ENCODE results near the gene CAPN1. TPM values are rescaled to one million over a fixed set of nuclear protein-coding genes. Genes with fewer than 3 reads are reported as not detected.

The CAPN1 gene
- total RNA-seq, 1 experiment from 2014 or later, result 96.5 TPM

DNA sequence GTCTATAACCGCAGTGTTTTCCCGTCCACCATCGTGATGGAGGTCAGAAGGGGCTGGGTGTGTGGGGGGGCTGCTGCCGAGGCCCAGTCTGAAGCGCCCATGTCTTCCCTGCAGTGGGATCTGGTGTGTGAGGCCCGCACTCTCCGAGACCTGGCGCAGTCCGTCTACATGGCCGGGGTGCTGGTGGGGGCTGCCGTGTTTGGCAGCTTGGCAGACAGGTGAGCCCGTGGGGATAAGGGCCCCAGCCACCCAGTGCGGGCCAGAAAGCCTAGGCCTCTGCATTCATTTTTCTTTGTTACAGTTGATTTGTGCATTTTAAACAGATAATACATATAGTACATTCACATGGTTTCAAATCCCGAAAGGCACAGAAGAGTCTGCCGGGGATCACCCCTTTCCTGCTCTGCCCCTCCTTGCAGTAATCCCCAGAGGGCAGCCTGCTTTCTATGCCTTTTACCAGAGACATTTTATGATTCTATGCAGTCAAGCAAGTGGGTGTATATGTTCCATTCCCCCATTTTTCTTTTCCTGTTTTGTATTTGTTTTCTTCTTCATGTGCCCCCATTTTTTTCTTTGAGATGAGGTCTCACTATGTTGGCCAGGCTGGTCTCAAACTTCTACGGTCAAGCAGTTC is 32.6 kb downstream of the CAPN1 start:
- peak overlapping the region; percentile 55 for H3K4me3 ChIP-seq (ENCODE audit: low read length)

DNA sequence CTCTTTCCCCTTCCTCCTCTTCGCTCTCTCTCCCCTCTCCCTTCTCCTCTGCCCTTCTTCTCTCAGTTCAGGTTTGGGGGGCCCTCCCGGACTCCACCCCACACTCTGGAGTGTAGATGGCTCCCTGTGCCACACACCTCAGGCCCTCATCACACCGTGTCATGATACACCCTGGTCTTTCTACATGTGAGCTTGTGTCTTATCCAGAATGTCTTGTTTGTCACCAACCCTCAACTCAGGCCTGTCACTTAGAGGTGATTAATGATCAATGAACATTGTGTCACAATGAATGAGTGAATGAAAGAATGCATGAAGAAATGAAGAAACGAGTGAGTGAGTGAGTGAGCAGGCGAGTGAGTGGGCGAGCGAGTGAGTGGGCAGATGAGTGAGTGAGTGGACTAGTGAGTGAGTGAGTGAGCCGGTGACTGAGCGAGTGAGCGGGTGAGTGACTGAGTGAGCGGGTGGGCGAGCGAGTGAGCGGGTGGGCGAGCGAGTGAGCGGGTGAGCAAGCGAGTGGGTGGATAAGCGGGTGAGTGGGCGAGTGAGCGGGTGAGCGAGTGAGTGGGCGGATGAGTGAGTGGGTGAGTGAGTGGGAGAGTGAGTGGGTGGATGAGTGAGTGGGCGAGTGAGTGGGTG is 33.8 kb downstream of the CAPN1 start:
- no peak overlapping the region for H3K9ac ChIP-seq (ENCODE audit: low read length)
- peaks cover 44% of the 10 kb centered on the region for H3K4me1 ChIP-seq (ENCODE audit: low read length)
- H3K9me3 ChIP-seq (ENCODE audit: low read length), result no peaks in the 10 kb centered on the region
- peak overlapping the region; percentile 37; the same call in 1 of the 2 replicates for H3K27ac ChIP-seq (ENCODE audit: low read length)
- no peaks in the 10 kb centered on the region for H3K27me3 ChIP-seq (ENCODE audit: low read length)
- no peak overlapping the region for H2AFZ ChIP-seq (ENCODE audit: low read length)
- no peak overlapping the region for H3K4me3 ChIP-seq (ENCODE audit: low read length)
- H3K9me2 ChIP-seq (replicated peaks; ENCODE audit: insufficient read depth, low read length), result no peaks in the 10 kb centered on the region
- H4K20me1 ChIP-seq (ENCODE audit: insufficient read depth, low read depth, low read length), result no peaks in the 10 kb centered on the region
- DNase-seq, result peak; percentile 45
- H3K4me2 ChIP-seq (ENCODE audit: low read depth, low read length, poor library complexity, severe bottlenecking), result no peak overlapping the region
- no peaks in the 10 kb centered on the region for H3K79me2 ChIP-seq (ENCODE audit: low read length)
- no peaks in the 10 kb centered on the region for H3K36me3 ChIP-seq (ENCODE audit: insufficient read depth, low read length)

More for the DNA sequence above, 32.6 kb downstream of the CAPN1 start:
- no peaks in the 10 kb centered on the region for H4K20me1 ChIP-seq (ENCODE audit: insufficient read depth, low read depth, low read length)
- H3K9me2 ChIP-seq (replicated peaks; ENCODE audit: insufficient read depth, low read length), result no peaks in the 10 kb centered on the region
- peak overlapping the region; percentile 94 for H3K27ac ChIP-seq (ENCODE audit: low read length)
- peak overlapping the region; percentile 67 for H3K4me2 ChIP-seq (ENCODE audit: low read depth, low read length, poor library complexity, severe bottlenecking)
- DNase-seq, result peak; percentile 41
- H3K79me2 ChIP-seq (ENCODE audit: low read length), result no peaks in the 10 kb centered on the region
- peaks cover 44% of the 10 kb centered on the region for H3K4me1 ChIP-seq (ENCODE audit: low read length)
- H3K27me3 ChIP-seq (ENCODE audit: low read length), result no peaks in the 10 kb centered on the region
- H3K9me3 ChIP-seq (ENCODE audit: low read length), result no peaks in the 10 kb centered on the region
- H3K36me3 ChIP-seq (ENCODE audit: insufficient read depth, low read length), result no peaks in the 10 kb centered on the region
- no peak overlapping the region for H2AFZ ChIP-seq (ENCODE audit: low read length)
- H3K9ac ChIP-seq (ENCODE audit: low read length), result peak overlapping the region; percentile 70

DNA sequence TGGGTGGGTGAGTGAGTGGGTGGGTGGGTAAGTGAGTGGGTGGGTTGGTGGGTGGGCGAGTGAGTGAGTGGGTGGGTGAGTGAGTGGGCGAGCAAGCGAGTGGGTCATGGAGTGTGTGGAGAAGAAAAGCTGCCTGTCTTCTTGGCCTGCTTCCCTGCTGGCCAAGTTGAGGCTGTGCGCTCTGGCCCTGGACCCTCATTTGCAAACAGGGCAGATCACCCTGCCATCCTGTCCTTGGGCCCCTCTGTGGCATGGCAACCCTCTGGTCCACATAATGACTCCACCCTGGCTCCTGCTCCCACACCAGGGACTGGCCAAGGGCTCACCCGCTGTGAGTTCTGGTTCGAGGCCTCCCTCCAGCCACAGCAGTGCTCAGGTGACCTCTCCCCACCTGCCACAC is 35.1 kb downstream of the CAPN1 start:
- Histone ChIP-seq H3K79me2 (ENCODE audit: low read length) (no peaks in the 10 kb centered on the region), H2AFZ (ENCODE audit: low read length) (no peak overlapping the region), H3K36me3 (ENCODE audit: insufficient read depth, low read length) (no peaks in the 10 kb centered on the region), H3K27me3 (ENCODE audit: low read length) (no peaks in the 10 kb centered on the region), H4K20me1 (ENCODE audit: insufficient read depth, low read depth, low read length) (no peaks in the 10 kb centered on the region), H3K4me1 (ENCODE audit: low read length) (peaks cover 37% of the 10 kb centered on the region), H3K4me2 (ENCODE audit: low read depth, low read length, poor library complexity, severe bottlenecking) (no peak overlapping the region), H3K27ac (ENCODE audit: low read length) (no peak overlapping the region), H3K9ac (ENCODE audit: low read length) (no peak overlapping the region), H3K9me3 (ENCODE audit: low read length) (no peaks in the 10 kb centered on the region), H3K9me2 (replicated peaks; ENCODE audit: insufficient read depth, low read length) (no peaks in the 10 kb centered on the region), H3K4me3 (ENCODE audit: low read length) (no peak overlapping the region)
- peak; percentile 38 for DNase-seq

DNA sequence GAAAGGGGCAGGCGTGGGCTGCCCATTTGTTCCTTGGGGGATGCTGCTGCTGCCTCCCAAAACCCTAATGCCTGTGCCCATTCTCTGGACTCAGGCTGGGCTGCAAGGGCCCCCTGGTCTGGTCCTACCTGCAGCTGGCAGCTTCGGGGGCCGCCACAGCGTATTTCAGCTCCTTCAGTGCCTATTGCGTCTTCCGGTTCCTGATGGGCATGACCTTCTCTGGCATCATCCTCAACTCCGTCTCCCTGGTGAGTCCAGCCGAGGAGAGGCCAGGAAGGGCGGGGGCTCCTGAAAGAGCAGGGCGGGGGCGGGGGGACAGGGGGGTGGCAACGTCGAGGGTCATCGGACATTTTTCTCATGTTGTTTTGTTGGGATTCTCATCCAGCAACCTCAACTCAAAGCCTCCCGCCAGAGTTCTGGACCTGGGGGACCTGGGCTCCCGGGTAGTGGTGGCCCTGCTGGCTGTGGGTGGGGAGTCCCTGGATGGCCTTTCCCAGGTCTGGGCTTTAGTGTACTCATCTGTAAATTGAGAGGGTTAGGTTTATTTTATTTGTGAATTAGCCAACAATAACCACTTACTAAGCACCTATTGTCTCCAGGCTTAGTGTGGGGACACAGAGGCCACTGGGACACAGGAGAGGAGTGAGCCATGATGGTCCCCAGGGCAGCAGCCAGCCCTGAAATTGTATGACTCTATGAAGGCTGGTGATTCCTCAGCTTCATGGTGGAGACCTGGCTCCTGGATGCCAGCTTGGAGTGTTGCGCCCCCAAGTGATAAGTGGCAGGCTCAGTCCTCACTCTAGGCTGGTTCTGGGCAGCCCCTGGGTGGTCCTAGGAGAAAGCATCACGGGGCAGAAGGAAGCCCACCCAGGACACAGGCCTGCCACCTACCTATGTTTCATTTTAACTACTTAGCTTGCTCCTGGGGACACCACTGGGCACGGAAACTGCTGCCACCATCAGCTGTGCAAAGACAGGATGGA is 36.0 kb downstream of the CAPN1 start:
- Histone ChIP-seq H3K79me2 (ENCODE audit: low read length) (no peaks in the 10 kb centered on the region), H3K27me3 (ENCODE audit: low read length) (no peaks in the 10 kb centered on the region), H3K4me2 (ENCODE audit: low read depth, low read length, poor library complexity, severe bottlenecking) (no peak overlapping the region), H3K9ac (ENCODE audit: low read length) (no peak overlapping the region), H3K9me3 (ENCODE audit: low read length) (no peaks in the 10 kb centered on the region), H3K36me3 (ENCODE audit: insufficient read depth, low read length) (no peaks in the 10 kb centered on the region), H3K4me1 (ENCODE audit: low read length) (peaks cover 28% of the 10 kb centered on the region), H2AFZ (ENCODE audit: low read length) (no peak overlapping the region), H3K4me3 (ENCODE audit: low read length) (no peak overlapping the region), H3K27ac (ENCODE audit: low read length) (no peak overlapping the region), H4K20me1 (ENCODE audit: insufficient read depth, low read depth, low read length) (no peaks in the 10 kb centered on the region), H3K9me2 (replicated peaks; ENCODE audit: insufficient read depth, low read length) (no peaks in the 10 kb centered on the region)
- no peak for DNase-seq

DNA sequence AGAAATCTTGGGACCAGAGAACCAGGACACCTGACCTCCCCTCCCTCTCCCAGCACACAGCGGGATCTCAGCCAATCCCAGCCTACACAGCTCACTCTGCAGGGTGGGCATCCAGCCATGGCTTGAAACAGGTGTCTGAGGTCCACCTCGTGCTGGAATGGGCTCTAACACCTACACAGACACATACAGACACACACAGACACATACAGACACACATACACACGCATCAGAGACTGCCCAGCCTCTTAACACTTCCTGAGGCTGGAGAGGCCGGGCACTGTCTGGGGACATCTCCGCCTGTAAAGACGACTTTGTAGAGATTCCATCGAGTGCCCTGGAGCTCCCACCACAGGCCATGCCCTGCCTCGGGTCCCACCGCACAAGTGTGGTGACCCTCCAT is 36.7 kb downstream of the CAPN1 start:
- Histone ChIP-seq H3K9ac (ENCODE audit: low read length) (no peak overlapping the region), H3K27me3 (ENCODE audit: low read length) (no peaks in the 10 kb centered on the region), H3K9me3 (ENCODE audit: low read length) (no peaks in the 10 kb centered on the region), H4K20me1 (ENCODE audit: insufficient read depth, low read depth, low read length) (no peaks in the 10 kb centered on the region), H3K36me3 (ENCODE audit: insufficient read depth, low read length) (no peaks in the 10 kb centered on the region), H3K79me2 (ENCODE audit: low read length) (no peaks in the 10 kb centered on the region), H3K4me3 (ENCODE audit: low read length) (no peak overlapping the region), H3K9me2 (replicated peaks; ENCODE audit: insufficient read depth, low read length) (no peaks in the 10 kb centered on the region), H3K27ac (ENCODE audit: low read length) (no peak overlapping the region), H3K4me2 (ENCODE audit: low read depth, low read length, poor library complexity, severe bottlenecking) (no peak overlapping the region), H2AFZ (ENCODE audit: low read length) (no peak overlapping the region), H3K4me1 (ENCODE audit: low read length) (peaks cover 21% of the 10 kb centered on the region)
- no peak for DNase-seq

DNA sequence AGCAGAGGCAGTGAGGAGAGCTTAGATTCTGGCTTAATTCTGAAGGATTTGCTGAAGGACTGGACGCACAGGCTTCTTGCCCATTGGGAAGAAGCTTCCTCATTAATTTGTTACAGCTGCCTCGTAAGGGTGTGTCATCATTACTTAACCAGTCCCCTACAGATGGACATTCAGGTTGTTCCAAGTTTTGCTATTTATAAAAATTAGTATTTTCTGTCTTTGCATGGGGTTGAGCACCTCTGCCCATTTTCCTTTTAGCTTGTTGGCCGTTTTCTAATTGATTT is 38.1 kb downstream of the CAPN1 start:
- no peaks in the 10 kb centered on the region for H3K9me3 ChIP-seq (ENCODE audit: low read length)
- H3K79me2 ChIP-seq (ENCODE audit: low read length), result no peaks in the 10 kb centered on the region
- peaks cover 9% of the 10 kb centered on the region for H3K4me1 ChIP-seq (ENCODE audit: low read length)
- no peak overlapping the region for H3K9ac ChIP-seq (ENCODE audit: low read length)
- H4K20me1 ChIP-seq (ENCODE audit: insufficient read depth, low read depth, low read length), result no peaks in the 10 kb centered on the region
- no peak overlapping the region for H3K4me2 ChIP-seq (ENCODE audit: low read depth, low read length, poor library complexity, severe bottlenecking)
- no peaks in the 10 kb centered on the region for H3K27me3 ChIP-seq (ENCODE audit: low read length)
- H3K4me3 ChIP-seq (ENCODE audit: low read length), result no peak overlapping the region
- no peak overlapping the region for H3K27ac ChIP-seq (ENCODE audit: low read length)
- no peak for DNase-seq
- no peaks in the 10 kb centered on the region for H3K36me3 ChIP-seq (ENCODE audit: insufficient read depth, low read length)
- no peaks in the 10 kb centered on the region for H3K9me2 ChIP-seq (replicated peaks; ENCODE audit: insufficient read depth, low read length)
- H2AFZ ChIP-seq (ENCODE audit: low read length), result no peak overlapping the region

DNA sequence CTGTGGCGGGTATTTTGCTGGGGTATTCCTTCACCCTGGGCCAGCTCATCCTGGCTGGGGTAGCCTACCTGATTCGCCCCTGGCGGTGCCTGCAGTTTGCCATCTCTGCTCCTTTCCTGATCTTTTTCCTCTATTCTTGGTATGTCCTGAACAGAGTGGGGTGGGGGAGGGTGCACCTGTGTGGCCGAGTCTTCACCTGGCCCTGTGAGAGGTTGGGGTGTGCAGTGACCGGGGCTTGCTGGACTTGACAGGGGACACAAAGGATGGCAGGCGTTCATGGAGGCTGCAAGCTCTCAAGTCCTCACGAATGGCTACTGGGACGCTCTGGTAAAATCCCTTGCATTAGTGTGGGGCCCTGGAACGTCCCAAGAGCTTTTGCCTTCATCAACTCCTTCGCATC is 39.3 kb downstream of the CAPN1 start:
- peaks cover 13% of the 10 kb centered on the region for H3K4me1 ChIP-seq (ENCODE audit: low read length)
- no peak overlapping the region for H2AFZ ChIP-seq (ENCODE audit: low read length)
- H3K4me3 ChIP-seq (ENCODE audit: low read length), result no peak overlapping the region
- H4K20me1 ChIP-seq (ENCODE audit: insufficient read depth, low read depth, low read length), result no peaks in the 10 kb centered on the region
- no peak overlapping the region for H3K4me2 ChIP-seq (ENCODE audit: low read depth, low read length, poor library complexity, severe bottlenecking)
- H3K27me3 ChIP-seq (ENCODE audit: low read length), result no peaks in the 10 kb centered on the region
- no peaks in the 10 kb centered on the region for H3K79me2 ChIP-seq (ENCODE audit: low read length)
- no peaks in the 10 kb centered on the region for H3K36me3 ChIP-seq (ENCODE audit: insufficient read depth, low read length)
- H3K9me2 ChIP-seq (replicated peaks; ENCODE audit: insufficient read depth, low read length), result no peaks in the 10 kb centered on the region
- no peak for DNase-seq
- no peaks in the 10 kb centered on the region for H3K9me3 ChIP-seq (ENCODE audit: low read length)
- H3K9ac ChIP-seq (ENCODE audit: low read length), result no peak overlapping the region
- H3K27ac ChIP-seq (ENCODE audit: low read length), result no peak overlapping the region

DNA sequence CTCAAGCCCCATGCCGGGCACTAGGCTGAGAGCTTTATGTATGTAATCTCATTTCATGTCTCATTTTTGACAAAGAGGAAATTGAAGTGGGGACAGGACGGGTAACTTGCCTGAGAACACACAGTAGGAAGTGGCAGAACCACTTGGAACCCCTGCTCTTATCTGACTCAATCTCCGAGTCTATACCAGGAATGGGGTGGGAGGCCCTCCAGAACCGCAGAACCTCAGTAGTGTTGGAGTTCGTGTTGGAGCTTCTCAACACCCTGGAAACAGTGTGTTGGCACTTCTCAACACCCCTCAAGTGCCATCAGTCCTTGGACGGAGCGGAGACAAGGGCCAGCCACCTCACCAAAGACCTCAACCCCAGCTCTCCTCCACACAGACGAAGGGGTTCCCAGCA is 41.3 kb downstream of the CAPN1 start:
- Histone ChIP-seq H4K20me1 (ENCODE audit: insufficient read depth, low read depth, low read length) (no peaks in the 10 kb centered on the region), H3K27ac (ENCODE audit: low read length) (no peak overlapping the region), H3K79me2 (ENCODE audit: low read length) (no peaks in the 10 kb centered on the region), H3K9ac (ENCODE audit: low read length) (no peak overlapping the region), H3K36me3 (ENCODE audit: insufficient read depth, low read length) (no peaks in the 10 kb centered on the region), H3K27me3 (ENCODE audit: low read length) (no peaks in the 10 kb centered on the region), H3K4me3 (ENCODE audit: low read length) (no peak overlapping the region), H3K4me1 (ENCODE audit: low read length) (peaks cover 18% of the 10 kb centered on the region), H3K9me2 (replicated peaks; ENCODE audit: insufficient read depth, low read length) (no peaks in the 10 kb centered on the region), H2AFZ (ENCODE audit: low read length) (no peak overlapping the region), H3K9me3 (ENCODE audit: low read length) (no peaks in the 10 kb centered on the region), H3K4me2 (ENCODE audit: low read depth, low read length, poor library complexity, severe bottlenecking) (no peak overlapping the region)
- DNase-seq, result no peak

All from Karpas-422 (cell line).